ENCODE measurements around the gene HMGN1. TPM values are rescaled to one million over a fixed set of nuclear protein-coding genes. Genes with fewer than 3 reads are reported as not detected.

Gene HMGN1
- polyA plus RNA-seq, 2 donors = 148 to 171 TPM

GRCh38 chr21:39339231-39339630, 9.7 kb downstream of the HMGN1 start:
- WGBS, 2 donors = 93 to 95% methylated on average over 2 of the region's 2 CpGs
- no peak overlapping the region for H3K4me3 ChIP-seq (ENCODE audit: low read depth in 1 of 2, low read length in 2 of 2)
- H3K4me1 ChIP-seq (ENCODE audit: control insufficient read depth in 2 of 2, insufficient read depth in 2 of 2, low read length in 1 of 2) = no peaks in the 10 kb centered on the region
- no peak overlapping the region for H3K27ac ChIP-seq (ENCODE audit: low read depth in 2 of 2, low read length in 1 of 2)
- no peaks in the 10 kb centered on the region for H3K9me3 ChIP-seq (ENCODE audit: control insufficient read depth in 2 of 2, insufficient read depth in 1 of 2, low read depth in 1 of 2, low read length in 1 of 2)
- peaks cover 0 to 2% of the 10 kb centered on the region in 2 donors for H3K36me3 ChIP-seq (ENCODE audit: control insufficient read depth in 2 of 2, insufficient read depth in 2 of 2, low read length in 1 of 2)
- H3K27me3 ChIP-seq (ENCODE audit: control insufficient read depth in 1 of 2, insufficient read depth in 2 of 2, low read length in 2 of 2) = no peaks in the 10 kb centered on the region

DNA sequence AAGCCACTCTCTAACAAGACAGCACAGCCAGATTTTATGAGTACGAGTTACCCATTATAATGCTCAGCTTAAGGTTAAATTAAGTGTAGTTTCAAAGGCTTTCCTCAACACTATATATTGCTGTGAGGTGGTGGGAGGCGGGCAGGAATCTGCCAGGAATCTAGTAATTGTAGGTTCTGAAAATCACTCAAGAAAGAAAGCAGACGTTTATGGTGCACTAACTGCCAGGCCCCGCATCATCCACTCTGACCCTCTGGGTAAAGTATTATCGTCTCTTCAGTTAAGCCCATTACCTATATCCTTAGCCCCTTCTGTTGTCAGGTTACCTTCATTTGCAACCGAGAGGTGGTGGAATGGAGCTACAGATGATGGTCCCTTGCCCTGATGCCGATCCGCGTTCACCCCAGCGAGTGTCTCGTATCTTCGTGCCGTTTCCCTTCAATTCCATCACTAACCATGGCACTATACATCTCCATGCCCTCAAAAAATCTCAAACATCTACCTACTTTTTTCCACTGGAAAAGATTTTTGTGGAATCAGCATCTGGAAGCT, 12.4 kb downstream of the HMGN1 start:
- H3K36me3 ChIP-seq (ENCODE audit: control insufficient read depth in 2 of 2, insufficient read depth in 2 of 2, low read length in 1 of 2) = peaks cover 0 to 2% of the 10 kb centered on the region in 2 donors
- no peaks in the 10 kb centered on the region for H3K27me3 ChIP-seq (ENCODE audit: control insufficient read depth in 1 of 2, insufficient read depth in 2 of 2, low read length in 2 of 2)
- no peak overlapping the region for H3K4me3 ChIP-seq (ENCODE audit: low read depth in 1 of 2, low read length in 2 of 2)
- no peaks in the 10 kb centered on the region for H3K9me3 ChIP-seq (ENCODE audit: control insufficient read depth in 2 of 2, insufficient read depth in 1 of 2, low read depth in 1 of 2, low read length in 1 of 2)
- 86 to 89% methylated on average over 13 of the region's 13 CpGs for WGBS, 2 donors
- H3K4me1 ChIP-seq (ENCODE audit: control insufficient read depth in 2 of 2, insufficient read depth in 2 of 2, low read length in 1 of 2) = no peaks in the 10 kb centered on the region
- H3K27ac ChIP-seq (ENCODE audit: low read depth in 2 of 2, low read length in 1 of 2) = no peak overlapping the region

- Histone ChIP-seq H3K27ac (ENCODE audit: low read depth in 2 of 2, low read length in 1 of 2) (no peak overlapping the region), H3K4me1 (ENCODE audit: control insufficient read depth in 2 of 2, insufficient read depth in 2 of 2, low read length in 1 of 2) (no peaks in the 10 kb centered on the region), H3K4me3 (ENCODE audit: low read depth in 1 of 2, low read length in 2 of 2) (no peak overlapping the region), H3K9me3 (ENCODE audit: control insufficient read depth in 2 of 2, insufficient read depth in 1 of 2, low read depth in 1 of 2, low read length in 1 of 2) (no peaks in the 10 kb centered on the region), H3K27me3 (ENCODE audit: control insufficient read depth in 1 of 2, insufficient read depth in 2 of 2, low read length in 2 of 2) (no peaks in the 10 kb centered on the region), H3K36me3 (ENCODE audit: control insufficient read depth in 2 of 2, insufficient read depth in 2 of 2, low read length in 1 of 2) (no peaks in the 10 kb centered on the region)
- WGBS, 2 donors = 93 to 96% methylated on average over 4 of the region's 4 CpGs
Observed at GRCh38 chr21:39334611-39335010, 14.3 kb downstream of the HMGN1 start.

DNA sequence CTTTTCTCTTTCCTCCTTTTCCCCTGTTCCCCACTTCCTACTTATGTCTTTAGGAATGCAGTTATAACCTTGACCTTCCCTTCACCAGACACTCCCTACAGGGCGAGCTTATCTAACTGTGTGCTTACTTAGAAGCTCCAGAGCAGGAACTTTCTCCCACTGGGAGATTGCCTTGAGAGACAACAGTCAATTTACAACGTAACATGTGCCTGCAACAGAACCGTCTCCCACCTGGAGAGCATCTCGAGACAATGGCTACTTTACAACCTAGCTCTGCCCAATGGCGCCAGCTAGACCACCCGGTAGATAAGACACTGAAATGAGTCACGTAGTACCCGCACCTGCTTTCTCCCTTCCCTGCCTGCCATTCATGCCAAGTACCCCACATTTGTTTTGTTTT, 16.7 kb downstream of the HMGN1 start:
- WGBS, 2 donors = 71 to 81% methylated on average over 8 of the region's 8 CpGs
- Histone ChIP-seq H3K4me1 (ENCODE audit: control insufficient read depth in 2 of 2, insufficient read depth in 2 of 2, low read length in 1 of 2) (no peaks in the 10 kb centered on the region), H3K4me3 (ENCODE audit: low read depth in 1 of 2, low read length in 2 of 2) (no peak overlapping the region), H3K9me3 (ENCODE audit: control insufficient read depth in 2 of 2, insufficient read depth in 1 of 2, low read depth in 1 of 2, low read length in 1 of 2) (no peaks in the 10 kb centered on the region), H3K27me3 (ENCODE audit: control insufficient read depth in 1 of 2, insufficient read depth in 2 of 2, low read length in 2 of 2) (no peaks in the 10 kb centered on the region), H3K36me3 (ENCODE audit: control insufficient read depth in 2 of 2, insufficient read depth in 2 of 2, low read length in 1 of 2) (no peaks in the 10 kb centered on the region), H3K27ac (ENCODE audit: low read depth in 2 of 2, low read length in 1 of 2) (no peak overlapping the region)

- H3K27ac ChIP-seq (ENCODE audit: low read depth in 2 of 2, low read length in 1 of 2) = no peak overlapping the region
- WGBS, 2 donors = 80 to 89% methylated on average over 6 of the region's 6 CpGs
- H3K4me3 ChIP-seq (ENCODE audit: low read depth in 1 of 2, low read length in 2 of 2) = no peak overlapping the region
- no peaks in the 10 kb centered on the region for H3K4me1 ChIP-seq (ENCODE audit: control insufficient read depth in 2 of 2, insufficient read depth in 2 of 2, low read length in 1 of 2)
- no peaks in the 10 kb centered on the region for H3K9me3 ChIP-seq (ENCODE audit: control insufficient read depth in 2 of 2, insufficient read depth in 1 of 2, low read depth in 1 of 2, low read length in 1 of 2)
- no peaks in the 10 kb centered on the region for H3K36me3 ChIP-seq (ENCODE audit: control insufficient read depth in 2 of 2, insufficient read depth in 2 of 2, low read length in 1 of 2)
- no peaks in the 10 kb centered on the region for H3K27me3 ChIP-seq (ENCODE audit: control insufficient read depth in 1 of 2, insufficient read depth in 2 of 2, low read length in 2 of 2)
Observed at GRCh38 chr21:39330001-39330400, 18.9 kb downstream of the HMGN1 start.

- Histone ChIP-seq H3K9me3 (ENCODE audit: control insufficient read depth in 2 of 2, insufficient read depth in 1 of 2, low read depth in 1 of 2, low read length in 1 of 2) (no peaks in the 10 kb centered on the region), H3K36me3 (ENCODE audit: control insufficient read depth in 2 of 2, insufficient read depth in 2 of 2, low read length in 1 of 2) (no peaks in the 10 kb centered on the region), H3K4me1 (ENCODE audit: control insufficient read depth in 2 of 2, insufficient read depth in 2 of 2, low read length in 1 of 2) (no peaks in the 10 kb centered on the region), H3K27me3 (ENCODE audit: control insufficient read depth in 1 of 2, insufficient read depth in 2 of 2, low read length in 2 of 2) (no peaks in the 10 kb centered on the region), H3K4me3 (ENCODE audit: low read depth in 1 of 2, low read length in 2 of 2) (no peak overlapping the region), H3K27ac (ENCODE audit: low read depth in 2 of 2, low read length in 1 of 2) (no peak overlapping the region)
- WGBS, 2 donors = 95 to 98% methylated on average over 7 of the region's 7 CpGs
Observed at GRCh38 chr21:39327727-39328126, 21.2 kb downstream of the HMGN1 start.

DNA sequence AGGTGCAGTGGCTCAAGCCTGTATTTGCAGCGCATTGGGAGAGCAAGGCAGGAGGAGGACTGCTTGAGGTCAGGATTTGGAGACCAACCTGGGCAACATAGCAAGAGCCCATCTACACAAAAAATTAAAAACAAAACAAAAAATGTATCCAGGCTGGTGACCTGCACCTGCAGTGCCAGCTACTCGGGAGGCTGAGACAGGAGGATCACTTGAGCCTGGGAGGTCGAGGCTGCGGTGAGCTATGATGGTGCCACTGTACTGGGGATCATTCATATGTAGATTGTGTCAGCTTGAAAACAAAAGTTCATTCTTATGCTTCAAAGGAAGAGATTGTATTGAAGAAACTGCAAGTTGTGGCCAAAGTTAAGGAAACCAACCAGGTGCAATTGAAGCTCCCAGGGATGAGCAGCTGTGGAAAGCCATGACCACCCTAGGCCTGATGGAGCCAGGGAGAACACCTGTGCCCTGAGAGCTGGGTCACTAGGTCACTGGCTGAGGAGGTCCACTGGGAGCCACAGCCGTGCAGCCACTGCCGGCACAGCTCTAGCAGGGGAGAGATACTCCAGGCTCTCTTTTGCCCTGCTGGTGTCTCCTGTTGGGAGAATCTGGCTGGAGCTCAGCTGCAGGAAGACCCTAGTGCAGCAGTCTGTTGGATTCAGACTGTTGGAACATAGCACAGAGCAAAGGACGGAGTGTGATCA, 22.1 kb downstream of the HMGN1 start:
- Histone ChIP-seq H3K9me3 (ENCODE audit: control insufficient read depth in 2 of 2, insufficient read depth in 1 of 2, low read depth in 1 of 2, low read length in 1 of 2) (no peaks in the 10 kb centered on the region), H3K27me3 (ENCODE audit: control insufficient read depth in 1 of 2, insufficient read depth in 2 of 2, low read length in 2 of 2) (no peaks in the 10 kb centered on the region), H3K27ac (ENCODE audit: low read depth in 2 of 2, low read length in 1 of 2) (no peak overlapping the region), H3K4me1 (ENCODE audit: control insufficient read depth in 2 of 2, insufficient read depth in 2 of 2, low read length in 1 of 2) (no peaks in the 10 kb centered on the region), H3K36me3 (ENCODE audit: control insufficient read depth in 2 of 2, insufficient read depth in 2 of 2, low read length in 1 of 2) (no peaks in the 10 kb centered on the region), H3K4me3 (ENCODE audit: low read depth in 1 of 2, low read length in 2 of 2) (no peak overlapping the region)
- 91% methylated on average over 7 of the region's 7 CpGs for WGBS, 2 donors

DNA sequence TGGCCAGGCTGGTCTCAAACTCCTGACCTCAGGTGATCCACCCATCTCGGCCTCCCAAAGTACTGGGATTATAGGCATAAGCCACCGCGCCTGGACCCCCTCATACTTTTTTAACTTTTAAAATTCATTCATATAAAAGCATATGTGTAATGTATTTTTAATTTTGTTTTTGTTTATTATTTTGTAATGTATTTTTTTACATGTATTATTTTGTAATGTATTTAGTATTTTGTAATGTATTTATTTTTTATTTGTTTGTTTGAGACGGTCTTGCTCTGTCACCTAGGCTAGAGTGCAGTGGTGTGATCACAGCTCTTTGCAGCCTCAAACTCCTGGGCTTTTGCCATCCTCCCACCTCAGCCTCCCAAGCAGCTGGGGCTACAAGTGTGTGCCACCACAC, 23.4 kb downstream of the HMGN1 start:
- H3K27ac ChIP-seq (ENCODE audit: low read depth in 2 of 2, low read length in 1 of 2) = no peak overlapping the region
- 92 to 97% methylated on average over 4 of the region's 4 CpGs for WGBS, 2 donors
- H3K9me3 ChIP-seq (ENCODE audit: control insufficient read depth in 2 of 2, insufficient read depth in 1 of 2, low read depth in 1 of 2, low read length in 1 of 2) = no peaks in the 10 kb centered on the region

GRCh38 chr21:39321424-39321823, 27.5 kb downstream of the HMGN1 start:
- Histone ChIP-seq H3K4me1 (ENCODE audit: control insufficient read depth in 2 of 2, insufficient read depth in 2 of 2, low read length in 1 of 2) (peaks cover 0 to 2% of the 10 kb centered on the region in 2 donors), H3K27me3 (ENCODE audit: control insufficient read depth in 1 of 2, insufficient read depth in 2 of 2, low read length in 2 of 2) (no peaks in the 10 kb centered on the region), H3K4me3 (ENCODE audit: low read depth in 1 of 2, low read length in 2 of 2) (no peak overlapping the region), H3K27ac (ENCODE audit: low read depth in 2 of 2, low read length in 1 of 2) (no peak overlapping the region), H3K9me3 (ENCODE audit: control insufficient read depth in 2 of 2, insufficient read depth in 1 of 2, low read depth in 1 of 2, low read length in 1 of 2) (no peaks in the 10 kb centered on the region), H3K36me3 (ENCODE audit: control insufficient read depth in 2 of 2, insufficient read depth in 2 of 2, low read length in 1 of 2) (no peaks in the 10 kb centered on the region)
- WGBS, 2 donors = 63 to 74% methylated on average over 6 of the region's 6 CpGs

More for the DNA sequence above, 23.4 kb downstream of the HMGN1 start:
- H3K27me3 ChIP-seq (ENCODE audit: control insufficient read depth in 1 of 2, insufficient read depth in 2 of 2, low read length in 2 of 2) = no peaks in the 10 kb centered on the region
- H3K4me1 ChIP-seq (ENCODE audit: control insufficient read depth in 2 of 2, insufficient read depth in 2 of 2, low read length in 1 of 2) = peaks cover 0 to 2% of the 10 kb centered on the region in 2 donors
- H3K4me3 ChIP-seq (ENCODE audit: low read depth in 1 of 2, low read length in 2 of 2) = no peak overlapping the region
- no peaks in the 10 kb centered on the region for H3K36me3 ChIP-seq (ENCODE audit: control insufficient read depth in 2 of 2, insufficient read depth in 2 of 2, low read length in 1 of 2)

DNA sequence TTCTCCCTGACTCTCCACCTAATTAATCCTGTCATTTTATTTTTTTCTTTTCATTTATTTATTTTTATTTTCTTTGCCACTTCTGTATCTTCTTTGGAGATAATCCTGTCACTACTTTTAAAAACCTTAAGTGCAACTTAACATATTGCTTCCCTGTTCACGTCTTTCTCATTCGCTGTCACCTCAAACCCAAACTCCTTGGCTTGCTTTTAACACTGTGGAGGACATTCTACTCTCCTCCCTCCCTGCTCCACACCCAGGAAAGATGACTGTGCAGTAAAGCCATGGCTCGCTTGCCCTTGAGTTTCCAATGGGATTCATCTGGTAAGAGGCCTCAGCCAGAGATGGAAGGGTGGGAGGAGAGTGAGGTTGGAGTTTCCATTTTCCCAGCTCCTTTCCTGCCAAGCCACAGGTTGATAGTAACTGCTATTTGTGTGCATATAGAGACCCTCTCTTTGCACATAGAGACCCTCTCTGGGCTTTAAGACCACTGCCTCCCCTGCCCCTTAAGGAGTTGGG, 29.0 kb downstream of the HMGN1 start:
- 71 to 83% methylated on average over 3 of the region's 3 CpGs for WGBS, 2 donors
- Histone ChIP-seq H3K27me3 (ENCODE audit: control insufficient read depth in 1 of 2, insufficient read depth in 2 of 2, low read length in 2 of 2) (no peaks in the 10 kb centered on the region), H3K27ac (ENCODE audit: low read depth in 2 of 2, low read length in 1 of 2) (no peak overlapping the region), H3K36me3 (ENCODE audit: control insufficient read depth in 2 of 2, insufficient read depth in 2 of 2, low read length in 1 of 2) (no peaks in the 10 kb centered on the region), H3K9me3 (ENCODE audit: control insufficient read depth in 2 of 2, insufficient read depth in 1 of 2, low read depth in 1 of 2, low read length in 1 of 2) (no peaks in the 10 kb centered on the region), H3K4me3 (ENCODE audit: low read depth in 1 of 2, low read length in 2 of 2) (no peak overlapping the region), H3K4me1 (ENCODE audit: control insufficient read depth in 2 of 2, insufficient read depth in 2 of 2, low read length in 1 of 2) (peaks cover 0 to 2% of the 10 kb centered on the region in 2 donors)

Data from esophagus (tissue), 2 donors.